A549 treated with CORT108297 at 1 μM for 4 hours (cell line): ENCODE results near the gene KCNG2. TPM values are rescaled to one million over a fixed set of nuclear protein-coding genes. Genes with fewer than 3 reads are reported as not detected.

Experiments used
- total RNA-seq: library from RNA; stranded (reverse); fragments of 200-300 nt; extraction: Qiagen RNA extraction; gene quantifications from 5 replicates; pipeline ENCODE4 v1.2.3, GENCODE V29; 2022

Gene KCNG2
- total RNA-seq: not detected in 5 replicates

GRCh38 chr18:79797518-79798345 lies at the start of gene KCNG2:
Gene KCNG2, plus strand, starts transcription at chr18:79797938. Its CDS starts 65,730 bp downstream, at chr18:79863668.

Other genes with a start within 250 kb of the KCNG2 start
- gene CTDP1, start 118.1 kb upstream of the KCNG2 start, total RNA-seq: 13.3 to 17.1 TPM (median 16.6 TPM) in 5 replicates
- gene SLC66A2, start 153.7 kb downstream of the KCNG2 start, total RNA-seq: 11.9 to 20.6 TPM (median 19.1 TPM) in 5 replicates
- 10.7 to 14.2 TPM (median 12.6 TPM) in 5 replicates for gene HSBP1L1, start 166.7 kb downstream of the KCNG2 start, total RNA-seq
- 92.6 to 161 TPM (median 142 TPM) in 5 replicates for gene TXNL4A, start 190.6 kb downstream of the KCNG2 start, total RNA-seq
- 27.2 to 31.3 TPM (median 29.6 TPM) in 5 replicates for gene RBFA, start 236.5 kb downstream of the KCNG2 start, total RNA-seq